ENCODE data around the gene POU2F1.

DNA sequence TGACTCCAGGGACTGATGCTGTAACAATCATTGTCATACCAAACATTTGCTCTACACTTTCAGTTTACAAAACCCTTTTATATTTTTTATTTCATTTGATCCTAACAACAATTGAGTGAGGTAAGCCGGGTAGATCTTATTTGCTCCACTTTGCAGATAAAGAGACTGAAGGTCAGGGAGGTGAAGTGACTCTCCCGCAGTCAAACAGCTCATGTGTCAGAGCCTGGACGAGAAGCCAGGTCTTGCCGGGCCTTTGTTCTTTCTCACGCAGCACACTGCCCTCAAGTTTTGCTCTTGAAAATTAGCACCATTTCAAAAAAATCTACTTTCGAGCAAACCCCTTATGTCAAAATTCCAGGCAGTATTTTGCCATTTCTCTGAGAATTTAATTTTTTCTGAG, 232.4 kb downstream of the POU2F1 start:
- no peak for TF ChIP-seq CTCF (IDR thresholded peaks at IDR 0.05)
- no peak for TF ChIP-seq POLR2A (IDR thresholded peaks at IDR 0.05)

Data from Peyer's patch (tissue), 4 donors.